NCI-H774 (cell line): Measurements from ENCODE around the gene WHAMM.
"Not testable (repeated sequence)": the region's sequence is repeated elsewhere in the genome, so short reads cannot be mapped to it uniquely, and the experiment has no call there.

Experiments used
- DNase-seq: peaks from one replicate; lab custom pipeline; 2025; lab: John Stamatoyannopoulos, UW

WHAMM gene

DNA sequence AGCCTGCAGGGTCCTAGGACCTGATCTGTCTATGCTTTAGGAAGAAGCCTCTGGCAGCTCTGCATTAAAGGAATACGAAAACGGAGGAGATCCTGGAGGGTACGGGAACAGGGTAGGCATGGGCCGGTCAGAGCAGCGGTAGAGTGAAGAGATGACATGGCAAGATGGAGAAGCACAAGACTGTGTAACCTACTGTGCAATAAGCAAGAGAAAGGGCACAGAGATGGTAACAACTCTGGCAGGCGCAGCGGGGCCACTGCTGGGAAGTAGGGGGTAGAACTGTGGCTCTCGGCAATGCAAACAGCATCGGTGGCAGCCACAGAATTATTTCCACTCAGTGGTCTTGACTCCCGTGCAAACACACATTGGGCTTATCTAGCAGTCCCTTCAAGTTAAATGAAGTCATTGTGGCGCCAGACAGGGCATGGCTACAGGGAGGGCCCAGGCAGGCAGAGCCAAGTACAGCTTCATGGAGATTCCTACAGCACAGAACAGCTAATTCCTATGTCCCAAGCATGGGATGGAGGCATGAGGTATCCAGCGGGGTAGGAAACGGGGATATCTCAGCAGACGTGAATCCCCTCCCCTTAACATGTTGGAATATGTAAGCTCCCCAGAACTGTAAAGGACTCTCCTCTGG is 28.8 kb downstream of the WHAMM start:
- no peak for DNase-seq

DNA sequence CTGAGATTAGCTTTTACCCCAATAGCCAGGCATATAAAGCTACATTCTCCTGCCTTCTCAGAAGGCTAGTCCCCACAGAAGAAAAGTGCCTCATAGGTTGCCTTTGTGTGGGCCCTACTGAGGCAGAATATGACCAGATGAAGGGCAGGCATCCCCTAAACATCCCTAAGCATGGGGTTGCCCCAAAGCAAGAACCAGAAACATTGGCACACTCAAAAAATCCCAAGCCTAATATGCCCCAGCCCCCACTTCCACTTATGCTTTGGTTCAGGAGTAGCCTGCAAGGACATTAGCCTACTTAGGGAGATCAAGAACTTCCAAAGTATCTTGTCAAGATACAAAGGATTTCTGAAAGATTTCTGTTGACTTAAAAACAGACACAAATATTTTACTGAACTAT is 29.7 kb downstream of the WHAMM start:
- DNase-seq = no peak

DNA sequence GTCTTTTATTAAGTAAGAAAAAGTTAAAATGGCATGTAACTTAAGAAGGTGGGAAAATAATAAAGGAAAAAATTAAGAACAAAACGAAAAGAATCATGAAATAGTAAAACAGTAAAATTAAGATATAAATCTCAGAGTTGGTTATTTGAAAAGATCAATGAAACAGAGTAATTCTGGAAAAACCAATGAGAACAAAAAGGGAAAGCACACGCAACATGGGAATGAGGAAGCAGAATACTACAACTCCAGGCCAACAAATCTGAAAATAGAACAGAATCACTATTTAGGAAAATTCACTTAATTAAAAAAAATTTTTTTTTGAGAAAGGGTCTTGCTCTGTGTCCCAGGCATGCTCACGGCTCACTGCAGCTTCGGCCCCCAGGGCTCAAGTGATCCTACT is 30.7 kb downstream of the WHAMM start:
- DNase-seq = no peak

DNA sequence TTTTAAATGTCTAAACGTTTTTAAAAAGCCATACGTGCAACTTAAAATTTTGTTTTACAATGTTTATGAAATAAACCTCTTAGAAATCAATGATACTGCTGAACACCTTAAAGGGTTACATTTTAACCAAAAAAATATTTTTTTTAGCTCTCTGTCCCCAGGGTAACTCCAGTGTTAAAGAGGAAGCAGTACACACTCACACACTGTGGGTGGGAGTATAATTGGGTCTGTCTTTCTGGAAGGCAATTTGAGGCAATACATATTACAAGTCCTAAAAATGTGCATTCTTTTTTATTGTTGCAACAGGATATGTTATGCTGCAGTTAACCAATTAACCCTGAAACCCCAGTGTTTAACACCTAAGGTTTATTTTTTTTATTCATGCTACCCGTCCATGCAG is 34.1 kb downstream of the WHAMM start:
- no peak for DNase-seq

DNA sequence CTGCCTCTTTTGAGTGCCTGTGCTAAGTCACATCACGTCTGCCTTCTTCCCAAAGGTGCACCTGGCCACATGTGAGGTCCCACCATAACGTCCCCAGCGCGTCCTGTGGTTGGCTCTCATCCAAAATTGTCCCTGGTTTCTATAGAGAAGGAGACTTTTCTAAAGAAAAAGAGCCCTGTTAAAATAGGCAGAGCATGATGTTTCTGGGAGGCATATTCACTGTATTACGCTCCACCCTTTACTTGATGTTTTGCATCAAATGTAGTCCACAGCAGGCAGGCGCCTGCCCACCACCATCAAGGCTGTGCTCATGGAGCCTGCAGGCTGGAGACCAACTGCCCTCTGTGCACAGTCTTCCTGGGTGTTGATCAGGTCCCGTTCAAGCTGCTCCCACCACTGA is 36.3 kb downstream of the WHAMM start:
- no peak for DNase-seq

DNA sequence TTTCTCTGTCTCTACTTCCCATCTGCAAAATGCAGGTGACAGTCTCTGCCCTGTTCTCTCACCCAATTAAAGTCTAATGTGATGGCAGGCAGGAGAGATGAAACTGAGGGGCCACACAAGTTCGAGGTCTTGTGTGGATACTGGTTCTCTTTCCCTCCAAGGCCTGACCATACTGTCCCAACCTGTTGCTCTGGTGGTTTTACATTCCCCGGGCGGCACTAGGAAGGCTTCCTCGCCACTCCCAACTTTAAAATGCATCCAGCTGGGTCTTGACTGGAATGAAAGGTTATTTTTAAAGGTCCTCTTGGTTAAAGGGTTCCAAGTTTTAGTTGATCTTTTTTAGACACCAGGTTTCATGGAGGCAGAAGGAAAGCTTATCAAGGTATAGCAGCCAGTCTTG is 37.2 kb downstream of the WHAMM start:
- no peak for DNase-seq

DNA sequence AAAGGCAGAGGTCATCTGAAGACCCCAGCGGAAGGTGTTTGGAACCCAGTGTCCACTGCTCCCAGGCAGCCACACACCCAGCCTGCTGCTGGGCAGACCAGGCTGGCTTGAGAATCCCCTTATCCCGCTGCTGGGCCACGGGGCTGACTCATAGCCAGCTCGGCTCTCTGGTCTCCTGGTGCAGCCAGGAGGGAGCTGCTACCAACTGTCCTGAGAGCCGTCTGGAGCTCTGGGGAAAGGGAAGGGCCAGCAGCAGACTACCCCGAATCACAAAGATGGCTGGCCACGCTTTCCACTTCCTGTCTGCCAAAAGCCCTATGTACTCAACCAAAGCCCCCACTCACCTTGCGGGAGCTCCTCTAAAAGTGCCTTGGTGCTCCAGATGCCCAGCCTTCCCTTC is 38.3 kb downstream of the WHAMM start:
- DNase-seq = no peak

DNA sequence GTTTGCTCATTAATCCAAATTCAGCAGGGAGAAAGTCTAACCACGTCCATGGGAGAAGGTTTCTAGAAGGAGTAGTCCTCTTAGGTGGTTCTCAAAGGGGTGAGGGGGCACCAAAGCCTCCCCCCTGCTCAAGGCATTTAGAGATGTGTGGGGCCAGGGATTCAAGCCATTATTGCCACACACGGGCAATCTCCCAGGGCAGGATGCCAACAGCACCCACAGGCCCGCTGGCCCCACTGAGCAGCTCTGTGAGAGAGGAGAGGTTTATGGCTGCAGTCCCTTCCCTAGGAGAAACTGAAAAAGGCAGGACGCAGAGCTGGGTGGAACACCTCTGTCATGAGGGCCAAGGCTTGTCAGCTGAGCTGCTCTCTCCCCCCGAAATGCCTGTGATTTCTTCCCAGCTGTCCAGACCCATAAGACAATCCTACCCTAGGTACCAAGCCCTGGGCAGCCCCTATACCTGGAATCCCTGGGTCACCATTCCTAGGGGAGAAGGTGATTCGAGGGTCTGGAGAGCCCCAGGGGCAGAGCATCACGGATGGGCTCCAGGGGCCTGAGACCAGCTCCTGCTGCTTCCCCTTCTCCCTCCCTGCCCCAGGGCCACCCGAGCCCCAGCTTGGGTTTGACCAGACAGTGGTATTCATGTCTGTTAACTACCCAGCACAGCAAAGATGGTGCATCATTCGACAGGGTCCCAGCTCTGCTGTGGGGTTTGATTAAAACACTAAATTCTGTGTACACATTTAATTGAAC is 39.0 kb downstream of the WHAMM start:
- DNase-seq = no peak

DNA sequence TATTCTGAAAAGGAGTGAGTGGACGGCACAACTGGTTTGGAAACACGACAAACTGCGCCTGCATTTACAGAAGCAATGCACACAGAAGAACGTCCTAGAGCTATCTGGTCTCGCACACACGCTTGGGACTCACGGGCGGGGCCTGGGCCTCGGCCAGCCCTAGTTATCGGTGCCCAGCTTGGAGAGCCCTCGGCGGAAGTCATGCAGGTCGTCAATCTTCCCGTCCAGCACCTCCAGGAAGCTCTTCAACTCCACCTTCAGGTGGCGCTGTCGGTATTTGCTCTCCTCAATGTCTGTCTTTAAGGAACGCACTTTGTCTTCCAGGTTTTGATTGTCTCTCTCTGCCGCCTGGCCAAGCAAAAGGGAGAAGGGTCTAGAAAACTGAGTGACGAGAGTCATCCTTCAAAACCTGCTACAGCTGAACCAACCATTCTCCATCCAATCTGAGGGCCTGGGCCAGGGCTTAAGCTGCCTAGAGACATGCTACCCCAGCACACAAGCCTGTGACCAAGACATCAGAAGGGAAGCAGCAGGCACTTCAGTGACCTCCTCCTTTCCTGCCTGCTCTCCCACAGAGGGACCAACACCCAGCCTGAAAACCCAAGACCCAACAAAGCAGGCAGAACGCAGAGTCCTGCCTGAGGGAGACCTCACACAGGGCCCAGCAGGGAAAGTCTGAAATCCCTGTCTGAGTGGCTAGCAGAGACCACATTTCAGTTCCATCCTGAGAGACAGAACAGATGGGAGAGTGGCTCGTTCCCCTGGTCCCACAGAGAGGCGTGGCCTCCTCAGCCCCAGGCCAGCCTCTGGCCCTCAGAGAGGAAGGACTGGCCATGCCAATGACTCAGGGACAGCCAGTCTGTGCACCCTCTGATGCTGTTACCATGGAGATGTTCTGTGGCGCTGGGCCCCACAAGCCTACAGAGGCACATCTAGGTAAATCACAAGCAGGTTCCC is 40.4 kb downstream of the WHAMM start:
- DNase-seq = peak; percentile 56

DNA sequence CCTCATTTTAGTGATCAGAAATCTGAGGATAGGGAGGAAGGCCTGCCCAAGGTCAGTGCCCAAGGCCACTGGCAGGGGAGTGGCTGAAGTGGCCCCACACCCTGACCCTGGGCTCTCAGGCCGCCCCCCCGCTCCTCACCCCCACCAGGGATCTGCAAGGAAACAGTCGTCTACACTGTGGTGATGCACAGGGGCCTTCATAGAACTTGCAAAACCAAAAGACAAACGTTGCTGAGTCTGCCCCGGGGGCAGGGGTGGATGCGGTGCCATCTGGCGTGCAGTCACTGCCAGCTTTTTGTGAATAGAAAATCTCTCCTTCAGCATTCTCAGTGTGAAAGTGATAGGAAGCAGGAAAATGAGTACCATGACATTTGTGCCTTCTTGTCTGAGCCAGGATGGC is 41.3 kb downstream of the WHAMM start:
- no peak for DNase-seq

DNA sequence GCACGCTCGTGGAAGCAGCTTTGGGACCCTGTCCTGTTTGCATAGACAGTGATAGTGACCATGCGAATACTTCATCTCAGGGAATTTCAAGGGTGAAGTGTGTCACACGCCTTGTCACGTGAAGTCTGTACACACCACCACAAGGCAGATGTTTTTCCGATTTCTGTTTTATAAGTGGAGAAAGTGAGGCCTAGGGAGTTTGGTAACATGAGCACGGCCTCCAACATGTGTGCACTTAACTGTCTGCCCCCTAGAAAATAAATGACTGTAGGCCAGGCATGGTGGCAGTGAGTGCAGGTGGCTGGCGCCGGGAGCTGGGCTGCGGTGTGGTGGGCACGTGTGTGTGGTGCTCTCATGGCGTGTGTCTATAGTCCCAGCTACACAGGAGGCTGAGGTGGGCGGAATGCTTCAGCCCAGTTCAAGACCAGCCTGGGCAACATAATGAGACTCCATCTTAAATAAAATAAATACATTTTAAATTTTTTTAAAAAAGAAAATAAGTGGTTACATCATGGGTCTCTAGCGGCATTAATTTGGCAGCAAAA is 42.0 kb downstream of the WHAMM start:
- DNase-seq = no peak

DNA sequence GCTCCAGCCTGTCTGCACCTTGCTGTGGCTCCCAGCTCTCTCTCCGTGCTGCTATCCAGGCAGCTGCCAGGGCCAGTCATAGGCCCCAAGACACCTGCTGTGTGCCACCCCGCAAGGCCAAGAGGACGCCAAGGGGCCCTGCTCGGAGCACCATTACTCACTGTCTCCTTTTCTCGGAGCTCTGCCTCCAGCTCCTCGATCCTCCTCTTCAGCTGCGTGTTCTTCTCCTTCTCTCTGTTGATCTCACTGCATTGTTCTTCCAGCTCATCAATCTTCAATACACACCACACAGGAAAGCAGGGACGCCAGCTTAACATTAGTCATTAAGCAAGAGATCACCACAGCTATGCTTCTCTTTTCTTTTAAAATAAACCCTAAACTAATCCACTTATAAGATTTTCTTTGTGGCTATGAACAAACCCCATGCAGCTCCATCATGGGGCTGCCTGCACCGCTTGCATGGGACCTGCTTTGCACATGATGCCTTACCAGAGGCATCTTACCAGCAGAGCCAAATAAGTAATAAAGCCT is 42.6 kb downstream of the WHAMM start:
- DNase-seq = no peak

DNA sequence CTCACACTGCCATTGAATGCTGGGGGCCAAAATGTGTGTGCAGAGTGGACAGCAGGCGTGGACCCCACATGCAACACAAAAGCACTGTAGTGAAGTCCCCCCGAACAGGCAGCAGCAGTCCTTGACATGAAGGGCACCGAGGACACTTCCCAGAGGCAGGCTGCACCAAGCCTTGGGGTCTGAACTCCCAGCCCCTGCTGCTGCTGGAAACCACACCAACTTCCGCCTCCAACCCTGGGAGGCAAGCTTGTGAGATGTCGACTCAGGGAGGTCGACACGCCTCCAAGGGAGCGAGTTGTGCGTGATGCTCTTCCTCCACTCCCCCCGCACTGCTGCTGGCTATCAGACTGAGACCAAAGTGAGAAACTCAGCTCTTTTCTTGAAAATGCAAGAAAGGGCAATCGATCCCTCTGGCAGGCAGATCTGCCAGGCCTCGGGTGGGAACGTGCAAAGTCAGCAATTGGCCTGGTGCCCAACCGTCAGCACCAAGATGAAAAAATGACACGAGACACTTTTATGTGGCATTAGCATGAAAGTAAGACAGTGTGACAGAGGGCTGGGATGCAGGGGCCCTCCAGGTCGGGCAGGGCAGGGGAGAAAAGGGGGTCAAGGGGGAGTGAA is 43.6 kb downstream of the WHAMM start:
- no peak for DNase-seq

DNA sequence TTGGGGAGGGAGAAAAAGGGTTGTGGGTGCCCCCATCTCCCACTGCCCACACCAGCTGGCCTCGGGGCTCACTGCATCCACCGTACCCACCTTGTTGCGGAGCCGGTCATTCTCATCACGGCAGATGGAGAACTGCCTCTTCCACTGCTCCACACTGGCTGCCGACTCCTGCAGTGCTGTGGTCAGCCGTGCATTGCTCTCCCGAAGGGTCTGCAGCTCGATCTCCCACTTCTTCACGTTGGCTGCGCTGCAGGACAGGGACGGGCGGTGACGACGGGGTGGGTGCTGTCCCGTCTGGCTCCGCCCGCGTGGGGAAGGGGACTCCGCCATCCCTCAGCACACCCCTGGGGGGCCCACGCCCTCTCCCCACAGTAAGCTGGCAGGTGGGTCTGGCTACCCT is 45.1 kb downstream of the WHAMM start:
- no peak for DNase-seq

DNA sequence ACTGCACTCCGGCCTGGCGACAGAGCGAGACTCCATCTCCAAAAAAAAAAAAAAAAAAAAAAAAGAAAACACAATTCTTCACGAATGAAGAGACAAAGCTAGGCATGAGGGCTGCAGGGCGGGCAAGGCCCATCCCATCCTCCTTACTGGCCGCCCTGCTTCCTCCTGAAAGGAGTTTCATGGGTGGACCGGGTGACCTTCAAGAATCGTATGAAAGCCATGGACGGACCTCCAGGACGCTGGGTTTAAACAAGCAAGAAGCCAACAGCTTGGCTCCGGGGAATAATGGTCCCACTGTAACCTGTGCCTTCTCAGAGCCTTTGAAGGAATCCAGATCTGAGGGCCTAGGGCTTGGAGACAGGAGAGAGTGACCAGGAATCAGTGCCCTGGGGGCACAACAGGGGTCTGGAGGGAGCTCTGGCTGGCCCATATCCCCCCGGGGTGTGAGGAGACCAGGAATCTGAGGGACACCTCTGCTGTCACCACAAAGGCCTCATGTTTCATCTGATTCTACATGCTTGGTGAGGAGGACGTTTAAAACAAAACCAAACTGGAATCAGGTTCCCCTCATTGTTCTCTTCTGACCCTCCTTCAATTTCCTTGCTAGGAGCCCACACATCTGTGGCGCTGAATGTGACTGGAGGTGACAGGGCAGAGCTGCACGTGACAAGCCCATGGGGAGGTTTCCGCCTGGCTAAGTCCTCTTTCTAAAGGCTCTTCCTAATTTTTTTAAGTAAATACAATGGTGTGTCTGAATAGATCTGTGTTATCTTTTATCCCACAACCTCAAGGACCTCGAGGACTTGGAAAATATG is 46.1 kb downstream of the WHAMM start:
- DNase-seq = no peak

DNA sequence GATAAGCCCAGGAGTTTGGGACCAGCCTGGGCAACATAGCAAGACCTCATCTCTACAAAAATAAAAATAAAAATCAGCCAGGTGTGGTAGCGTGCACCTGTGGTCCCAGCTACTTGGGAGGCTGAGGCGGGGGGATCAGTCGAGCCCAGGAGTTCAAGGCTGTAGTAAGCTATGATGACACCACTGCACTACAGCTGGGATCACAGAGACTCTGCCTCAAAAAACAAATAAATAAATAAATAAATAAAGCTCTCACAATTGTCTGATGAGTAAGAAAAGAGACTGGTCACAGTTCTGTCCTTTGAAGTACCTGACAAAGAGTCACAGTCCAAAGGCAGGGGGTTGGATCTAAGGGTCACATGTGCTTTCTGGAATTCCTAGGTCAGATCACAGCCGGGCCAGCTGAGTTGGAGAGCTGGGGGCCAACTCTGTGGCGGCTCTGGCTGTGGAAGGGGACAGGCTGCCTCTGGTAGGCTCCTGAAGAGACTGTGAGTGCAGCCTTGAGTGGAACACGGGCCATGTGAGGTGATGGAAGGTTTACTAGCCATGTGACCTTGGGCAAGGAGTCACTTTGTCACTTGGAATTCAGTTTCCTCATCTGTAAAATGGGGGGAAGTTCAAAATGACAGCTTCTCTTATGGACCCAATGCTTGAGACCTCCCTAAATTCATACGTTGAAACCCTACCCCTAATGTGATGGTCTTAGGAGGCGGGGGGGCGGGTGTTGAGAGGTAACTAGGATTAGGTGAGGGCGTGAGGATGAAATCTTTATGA is 47.2 kb downstream of the WHAMM start:
- DNase-seq = no peak

DNA sequence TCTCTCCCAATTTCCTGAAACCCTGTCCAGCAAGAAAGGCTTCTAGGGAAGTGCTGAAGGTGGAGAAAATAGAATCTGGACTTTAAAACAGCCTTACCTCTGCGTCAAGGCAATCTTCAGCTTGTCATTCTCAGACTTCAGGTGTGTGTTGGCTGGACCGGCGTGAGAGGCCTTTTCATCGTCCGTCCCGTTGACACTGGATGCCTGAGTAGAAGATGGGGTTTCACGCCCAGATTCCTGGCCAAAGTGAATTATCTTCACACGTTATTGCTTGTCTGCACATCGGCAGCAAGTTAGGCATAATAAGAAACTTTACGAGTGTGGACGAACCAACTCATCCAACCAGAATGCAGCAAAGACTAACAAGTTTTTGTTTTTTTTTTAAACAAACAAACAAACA is 49.5 kb downstream of the WHAMM start:
- no peak for DNase-seq

DNA sequence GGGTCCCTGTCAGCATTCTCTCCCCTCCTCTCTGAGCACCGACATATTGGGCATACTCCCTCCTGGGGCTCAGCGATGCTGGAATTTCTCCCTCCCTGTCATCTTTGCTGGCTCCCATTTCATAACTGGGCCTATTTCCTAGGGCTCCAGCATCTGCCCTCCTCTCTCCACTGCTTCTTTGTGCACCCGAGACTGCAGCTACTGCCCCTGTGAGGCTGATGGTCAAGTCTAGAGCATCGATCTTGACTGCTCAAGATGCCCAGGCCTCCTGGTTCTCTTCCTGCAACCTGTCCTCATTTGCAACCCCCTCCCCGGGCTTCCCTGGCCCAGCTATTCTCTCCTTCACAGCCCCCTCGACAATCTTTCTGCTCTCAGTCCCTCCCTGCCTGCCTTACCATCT is 53.5 kb downstream of the WHAMM start:
- no peak for DNase-seq

DNA sequence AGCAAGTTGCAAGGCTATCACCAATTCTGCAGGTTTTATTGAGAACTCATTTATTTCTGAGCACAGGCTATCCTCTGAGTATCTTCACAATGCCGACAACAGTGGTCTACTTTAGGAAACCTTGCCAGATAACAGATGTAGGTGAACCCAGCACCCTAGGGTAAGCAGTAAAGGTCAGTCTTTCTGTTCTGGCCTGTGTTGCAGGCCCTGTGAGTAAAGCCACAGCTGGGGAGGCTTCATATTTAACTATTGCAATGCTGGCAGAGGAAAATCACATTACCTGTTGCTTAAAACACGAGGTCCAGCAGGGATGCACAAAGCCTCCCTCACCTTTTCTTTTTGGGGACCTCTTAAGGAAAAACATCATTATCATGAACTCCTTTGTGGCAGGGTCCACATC is 55.5 kb downstream of the WHAMM start:
- no peak for DNase-seq

DNA sequence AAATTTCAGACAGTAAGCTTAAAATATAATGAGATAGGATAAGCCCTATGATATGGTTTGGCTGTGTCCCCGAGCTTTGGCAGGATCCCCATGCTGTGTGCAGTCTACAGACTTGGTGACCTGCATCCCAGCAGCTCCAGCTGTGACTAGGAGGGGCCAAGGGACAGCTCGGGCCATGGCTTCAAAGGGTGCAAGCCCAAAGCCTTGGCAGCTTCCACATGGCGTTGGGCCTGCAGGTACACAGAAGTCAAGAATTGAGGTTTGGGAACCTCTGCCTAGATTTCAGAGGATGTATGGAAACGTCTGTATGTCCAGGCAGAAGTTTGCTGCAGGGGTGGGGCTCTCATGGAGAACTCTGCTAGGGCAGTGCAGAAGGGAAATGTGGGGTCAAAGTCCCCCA is 56.2 kb downstream of the WHAMM start:
- not testable (repeated sequence) for DNase-seq
